Urinary bladder (tissue), 4 donors: ENCODE data around the gene BHLHE41. TPM values are rescaled to one million over a fixed set of nuclear protein-coding genes. Genes with fewer than 3 reads are reported as not detected.

Source experiments
- DNase-seq: peaks from one replicate; pipeline ENCODE4 v3.0.0-alpha.2; 2015; ENCODE audit errors: extremely low spot score
- H3K27ac ChIP-seq: one replicate; pipeline ENCODE4 v1.5.1; 2013; ENCODE audit warnings: low read depth, mild to moderate bottlenecking, moderate library complexity
- H3K36me3 ChIP-seq: one replicate; pipeline ENCODE4 v1.6.1; 2013; ENCODE audit warnings: mild to moderate bottlenecking, moderate library complexity; ENCODE audit not compliant: insufficient read depth
- H3K4me1 ChIP-seq: one replicate; pipeline ENCODE4 v1.6.1; 2013; ENCODE audit warnings: mild to moderate bottlenecking, moderate library complexity; ENCODE audit not compliant: insufficient read depth
- H3K4me3 ChIP-seq: one replicate; pipeline ENCODE4 v1.5.1; 2013; ENCODE audit warnings: low read depth, low read length
- WGBS: extraction: QIAGEN DNeasy Blood & Tissue Kit; methylation state at CpG from one replicate; pipeline ENCODE4 v1.1.7; 2013; 5-methylcytosine and 5-hydroxymethylcytosine counted together
- polyA plus RNA-seq: library from polyadenylated mRNA; stranded (reverse); fragments of 200-250 nt; gene quantifications from one replicate; pipeline ENCODE4 v1.2.3, GENCODE V29; 2013
- total RNA-seq: library from RNA; depleted of rRNA; stranded (reverse); fragments of >200 nt; gene quantifications from one replicate; pipeline ENCODE4 v1.2.3, GENCODE V29; 2014
- donor health status: healthy with polysubstance abuse.
- donor health status: healthy.

Gene BHLHE41
- total and polyA plus RNA-seq, 2 donors: 3.5 to 10.1 TPM

DNA sequence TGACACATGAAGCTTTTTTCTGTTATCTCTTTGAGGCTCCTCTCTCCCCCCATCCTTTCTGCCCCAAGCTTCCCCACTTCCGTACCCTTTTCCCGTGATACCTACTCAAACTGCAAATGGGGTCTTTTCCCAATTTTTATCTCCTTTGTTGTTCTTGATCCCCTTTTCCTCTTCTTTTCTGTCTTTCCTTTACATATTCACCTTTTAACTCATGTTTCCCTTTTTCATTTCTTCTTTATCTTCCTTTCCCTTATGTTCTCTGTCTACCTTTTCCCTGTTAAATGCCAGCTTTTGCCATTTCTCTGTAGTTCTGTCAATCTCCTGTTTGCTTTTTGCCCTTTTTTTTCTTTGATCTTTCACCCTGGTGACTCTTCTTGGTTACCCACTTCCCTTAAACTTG, 2.6 kb upstream of the BHLHE41 start:
- H3K4me3 ChIP-seq: no peak overlapping the region
- no peak for DNase-seq
- H3K4me1 ChIP-seq: no peaks in the 10 kb centered on the region
- 94% methylated on average over 2 of the region's 2 CpGs for WGBS
- H3K36me3 ChIP-seq: no peaks in the 10 kb centered on the region
- no peak overlapping the region for H3K27ac ChIP-seq

DNA sequence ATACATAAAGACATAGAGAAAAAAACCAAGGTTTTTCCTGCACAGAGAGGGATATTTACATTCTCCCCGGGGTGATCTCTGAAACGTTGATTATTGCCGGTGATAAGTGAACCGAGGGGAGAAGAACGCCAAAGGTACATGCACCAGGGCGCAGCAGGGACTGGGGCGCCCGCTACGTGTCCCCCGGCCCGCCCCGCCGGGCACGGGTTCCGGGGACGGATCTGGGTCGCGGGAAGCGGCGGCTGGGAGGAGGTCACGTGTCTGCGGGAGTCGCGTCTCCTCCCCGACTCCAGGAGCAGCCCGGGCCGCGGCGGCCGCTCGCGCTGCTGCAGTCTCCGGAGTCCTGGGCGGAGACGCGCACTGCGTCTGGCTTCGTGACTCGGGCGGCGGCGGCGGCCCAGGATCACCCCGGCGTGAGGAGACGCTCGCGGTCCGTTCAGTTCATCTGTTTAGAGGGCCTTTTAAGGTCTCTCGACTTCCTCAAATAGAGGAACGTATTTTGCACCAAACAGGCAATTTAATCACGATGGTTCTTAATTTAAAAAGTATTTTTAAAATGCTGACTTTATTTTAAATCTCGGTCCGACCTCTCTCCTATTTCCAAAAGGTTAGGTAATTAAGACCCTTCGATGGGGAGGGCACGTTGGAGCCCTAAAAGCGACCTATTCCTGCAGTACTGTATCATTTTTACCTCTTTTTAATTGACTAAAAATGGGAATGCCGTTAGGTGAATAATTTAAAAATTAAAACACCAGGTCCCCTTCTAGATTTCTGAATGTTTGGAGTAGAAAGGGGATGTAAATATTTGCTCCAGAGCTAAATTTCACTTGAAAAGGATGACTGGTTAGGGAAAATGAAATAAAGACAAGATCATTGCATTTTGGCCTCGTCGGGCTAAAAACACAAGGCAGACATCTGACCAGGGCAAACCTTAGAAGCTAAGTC, 1.8 kb upstream of the BHLHE41 start:
- 6% methylated on average over 60 of the region's 60 CpGs for WGBS

GRCh38 chr12:26125400-26126339, 833 bp upstream of the BHLHE41 start:
- no peaks in the 10 kb centered on the region for H3K4me1 ChIP-seq
- WGBS: under 1% methylated on average over 66 of the region's 66 CpGs
- H3K27ac ChIP-seq: peak overlapping the region; percentile 94
- DNase-seq: no peak
- no peaks in the 10 kb centered on the region for H3K36me3 ChIP-seq
- peak overlapping the region; percentile 93 for H3K4me3 ChIP-seq

More for the DNA sequence above, 1.8 kb upstream of the BHLHE41 start:
- Histone ChIP-seq H3K4me1 (no peaks in the 10 kb centered on the region), H3K36me3 (no peaks in the 10 kb centered on the region), H3K4me3 (peak overlapping the region; percentile 93), H3K27ac (peak overlapping the region; percentile 94)
- DNase-seq: no peak

DNA sequence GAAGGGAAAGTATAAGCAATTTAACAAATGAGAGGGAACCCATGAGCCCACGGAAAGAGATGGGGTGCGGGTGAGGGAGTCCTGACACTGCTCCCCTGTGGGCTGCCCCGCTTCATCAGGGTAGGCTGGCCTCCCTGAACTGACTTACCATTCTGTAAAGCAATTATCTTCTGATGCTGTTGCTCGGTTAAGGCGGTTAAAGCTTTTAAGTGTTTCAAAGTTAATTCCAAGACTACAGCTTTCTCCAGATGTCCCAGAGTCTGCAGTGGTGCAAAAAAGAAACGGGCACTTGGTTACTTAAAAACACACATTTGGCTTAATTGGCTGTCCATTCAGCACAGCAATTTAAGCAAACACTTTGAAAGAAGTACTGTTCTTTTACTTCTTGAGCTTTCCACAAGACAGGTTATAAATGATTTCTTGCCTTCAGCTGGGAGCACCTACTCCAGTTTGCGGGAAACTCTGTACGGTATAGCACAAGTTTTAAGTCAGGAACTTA, 1.3 kb downstream of the BHLHE41 start:
- no peaks in the 10 kb centered on the region for H3K4me1 ChIP-seq
- peak overlapping the region; percentile 93 for H3K4me3 ChIP-seq
- no peaks in the 10 kb centered on the region for H3K36me3 ChIP-seq
- 13% methylated on average over 8 of the region's 8 CpGs for WGBS
- DNase-seq: no peak
- H3K27ac ChIP-seq: peak overlapping the region; percentile 43

DNA sequence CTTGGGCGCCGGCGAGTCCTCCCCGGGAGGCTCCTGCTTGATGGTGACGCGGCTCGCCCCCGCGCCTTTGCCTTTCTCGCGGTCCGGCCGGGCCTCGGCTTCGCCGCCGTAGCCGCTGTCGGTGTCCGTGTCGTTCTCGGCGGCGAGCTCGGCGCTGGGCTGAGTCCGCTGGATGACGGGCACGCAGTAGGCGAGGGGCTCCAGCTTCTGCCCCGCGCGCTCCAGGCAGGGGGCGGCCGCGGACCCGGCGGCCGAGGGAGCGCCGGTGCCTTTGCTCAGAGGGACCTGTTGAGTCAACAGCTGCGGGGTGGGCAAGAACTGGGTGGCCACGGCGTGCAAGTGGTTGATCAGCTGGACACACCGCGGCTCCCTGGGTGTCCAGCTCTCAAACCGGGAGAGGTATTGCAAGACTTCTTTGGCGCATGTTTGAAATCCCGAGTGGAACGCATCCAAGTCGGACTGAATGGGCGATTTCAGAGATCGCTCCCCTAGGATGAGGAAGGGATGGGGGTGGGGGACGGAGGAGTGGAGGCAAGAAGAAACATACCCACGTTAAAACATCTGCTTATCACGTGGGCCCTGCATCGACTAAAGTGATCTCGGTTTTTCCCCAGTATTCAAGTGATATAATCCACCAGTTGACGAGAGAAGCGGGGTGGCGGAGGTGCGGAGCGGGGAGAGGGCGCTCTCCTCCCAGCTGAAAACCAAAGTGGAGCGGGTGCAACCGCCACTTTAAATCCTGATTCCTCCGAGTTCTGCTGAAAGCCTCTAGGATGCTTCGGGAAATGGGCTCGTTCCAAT, 2.0 kb downstream of the BHLHE41 start:
- Histone ChIP-seq H3K36me3 (no peaks in the 10 kb centered on the region), H3K4me1 (no peaks in the 10 kb centered on the region), H3K4me3 (peak overlapping the region; percentile 93), H3K27ac (peak overlapping the region; percentile 98)
- WGBS: under 1% methylated on average over 69 of the region's 69 CpGs
- DNase-seq: no peak

GRCh38 chr12:26122061-26122680, 2.7 kb downstream of the BHLHE41 start:
- Histone ChIP-seq H3K27ac (peak overlapping the region; percentile 98), H3K4me3 (peak overlapping the region; percentile 93), H3K36me3 (no peaks in the 10 kb centered on the region), H3K4me1 (no peaks in the 10 kb centered on the region)
- WGBS: under 1% methylated on average over 88 of the region's 88 CpGs
- DNase-seq: no peak

- Histone ChIP-seq H3K27ac (peak overlapping the region; percentile 98), H3K36me3 (no peaks in the 10 kb centered on the region), H3K4me3 (peak overlapping the region; percentile 93), H3K4me1 (no peaks in the 10 kb centered on the region)
- 48% methylated on average over 15 of the region's 15 CpGs for WGBS
- DNase-seq: no peak
These were observed 3.3 kb downstream of the BHLHE41 start for GRCh38 chr12:26121323-26122060.

DNA sequence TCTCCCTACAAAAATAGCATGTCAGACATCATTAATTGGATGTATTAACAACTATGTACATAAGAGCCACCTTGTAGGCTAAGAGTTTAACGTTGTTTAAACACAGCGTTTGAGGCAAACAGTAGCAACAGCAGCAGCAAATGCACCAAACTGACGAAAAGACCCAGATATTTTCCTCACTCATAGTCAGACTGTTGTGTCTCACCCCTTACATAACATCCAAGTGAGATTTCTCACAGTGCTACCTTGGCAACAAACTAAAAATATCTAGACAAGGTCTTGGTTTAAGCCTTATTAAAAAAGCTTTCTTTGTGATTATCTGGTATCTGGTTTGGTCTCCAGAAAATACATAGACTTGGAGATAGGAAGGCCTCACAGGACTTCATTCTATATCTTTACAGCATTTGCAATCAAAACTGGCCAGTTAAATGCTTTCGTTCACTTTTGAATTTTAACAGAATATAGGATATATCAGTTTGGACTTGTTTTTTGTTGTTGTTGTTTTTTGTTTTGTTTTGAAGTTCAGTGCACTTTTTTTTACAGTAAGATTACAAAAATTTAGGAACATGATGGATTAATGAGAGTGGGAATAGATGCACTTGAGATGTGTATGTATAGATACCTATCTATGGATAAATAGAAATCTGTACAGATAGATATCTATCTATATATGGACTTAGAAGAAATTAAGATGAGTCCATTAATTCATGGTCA, 4.1 kb downstream of the BHLHE41 start:
- no peaks in the 10 kb centered on the region for H3K4me1 ChIP-seq
- H3K4me3 ChIP-seq: no peak overlapping the region
- no peaks in the 10 kb centered on the region for H3K36me3 ChIP-seq
- H3K27ac ChIP-seq: no peak overlapping the region
- WGBS: 80% methylated on average over 4 of the region's 4 CpGs
- DNase-seq: no peak

DNA sequence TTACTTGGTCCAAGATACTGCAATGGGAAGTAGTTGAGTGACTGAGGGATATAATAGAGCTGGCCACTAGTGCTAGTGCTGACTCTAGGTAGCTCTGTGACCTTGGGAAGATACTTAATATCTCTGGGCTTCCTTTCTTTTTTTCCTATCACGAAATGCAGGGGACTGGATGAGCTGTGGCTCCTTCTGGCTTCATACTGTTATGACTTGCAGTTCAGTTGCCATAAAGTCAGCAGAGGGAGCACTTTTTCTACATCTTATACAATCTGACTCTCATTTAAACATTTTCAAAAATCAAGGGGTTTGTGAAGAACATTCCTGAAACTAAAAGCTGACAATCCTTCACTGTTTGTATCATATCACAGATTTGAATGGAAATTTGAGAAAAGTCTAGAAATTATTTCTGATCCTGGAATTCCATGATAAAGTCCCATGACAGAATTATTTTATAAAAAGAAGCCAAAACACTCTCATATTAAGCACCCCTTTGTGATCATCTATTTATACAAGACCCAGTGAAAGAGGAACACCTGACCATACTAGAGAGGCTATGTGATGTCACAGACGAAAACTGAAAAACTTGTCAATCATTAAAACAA, 5.3 kb downstream of the BHLHE41 start:
- Histone ChIP-seq H3K4me1 (no peaks in the 10 kb centered on the region), H3K36me3 (no peaks in the 10 kb centered on the region), H3K27ac (no peak overlapping the region), H3K4me3 (no peak overlapping the region)
- 26% methylated on average over 2 of the region's 2 CpGs for WGBS
- DNase-seq: no peak

GRCh38 chr12:26118308-26118707, 6.5 kb downstream of the BHLHE41 start:
- 87% methylated on average over 4 of the region's 4 CpGs for WGBS
- H3K4me1 ChIP-seq: no peaks in the 10 kb centered on the region
- DNase-seq: no peak
- H3K4me3 ChIP-seq: no peak overlapping the region
- no peaks in the 10 kb centered on the region for H3K36me3 ChIP-seq
- H3K27ac ChIP-seq: no peak overlapping the region
